Liver (tissue), 9 donors: ENCODE data around the gene RUNDC3A. TPM values are rescaled to one million over a fixed set of nuclear protein-coding genes. Genes with fewer than 3 reads are reported as not detected.

Experiments used
- DNase-seq: peaks from one replicate; pipeline ENCODE4 v3.0.0-alpha.2; 2017; ENCODE audit warnings: low spot score
- H3K27ac ChIP-seq, 2 donors: one replicate each; pipeline ENCODE4 v1.7.0; 2013; ENCODE audit warnings: inconsistent platforms in 2 of 2, low read length in 2 of 2, control low read depth in 1 of 2, low read depth in 1 of 2, mild to moderate bottlenecking in 1 of 2
- H3K27me3 ChIP-seq, 4 donors: one replicate each; pipeline versions ENCODE4 v1.6.1 to v1.7.0; 2013; ENCODE audit warnings: low read length in 3 of 4, inconsistent platforms in 1 of 4, mild to moderate bottlenecking in 1 of 4, moderate library complexity in 1 of 4; ENCODE audit not compliant: control insufficient read depth in 4 of 4, insufficient read depth in 4 of 4
- H3K36me3 ChIP-seq, 4 donors: one replicate each; pipeline versions ENCODE4 v1.6.1 to v1.7.0; 2013; ENCODE audit warnings: low read length in 3 of 4, mild to moderate bottlenecking in 3 of 4, low read depth in 1 of 4, moderate library complexity in 1 of 4; ENCODE audit not compliant: control insufficient read depth in 4 of 4, insufficient read depth in 3 of 4
- H3K4me1 ChIP-seq, 4 donors: one replicate each; pipeline versions ENCODE4 v1.6.1 to v1.7.0; 2013; ENCODE audit warnings: low read length in 3 of 4, mild to moderate bottlenecking in 3 of 4, moderate library complexity in 1 of 4; ENCODE audit not compliant: control insufficient read depth in 4 of 4, insufficient read depth in 4 of 4
- H3K4me3 ChIP-seq, 3 donors: one replicate each; pipeline versions ENCODE4 v1.6.1 to v1.7.0; 2013; ENCODE audit warnings: low read length in 3 of 3, control low read depth in 1 of 3, low read depth in 1 of 3, mild to moderate bottlenecking in 1 of 3
- H3K9ac ChIP-seq, 2 donors: one replicate each; pipeline ENCODE4 v1.7.0; 2013; ENCODE audit warnings: low read length in 2 of 2, mild to moderate bottlenecking in 2 of 2, moderate library complexity in 2 of 2, control low read depth in 1 of 2, low read depth in 1 of 2
- H3K9me3 ChIP-seq, 4 donors: one replicate each; pipeline versions ENCODE4 v1.6.1 to v1.7.0; 2013; ENCODE audit warnings: low read length in 3 of 4; ENCODE audit not compliant: control insufficient read depth in 4 of 4
- EGR1 ChIP-seq, 2 donors: IDR thresholded peaks; 2 replicates each; pipeline ENCODE4 v1.6.1; 2016 to 2018; ENCODE audit warnings: antibody characterized with exemption in 2 of 2, low read depth in 2 of 2
- FOXA1 ChIP-seq: IDR thresholded peaks from 2 replicates; pipeline ENCODE4 v1.6.1; 2016; ENCODE audit warnings: antibody characterized with exemption
- FOXA2 ChIP-seq: IDR thresholded peaks from 2 replicates; pipeline ENCODE4 v1.6.1; 2016; ENCODE audit warnings: antibody characterized with exemption
- GABPA ChIP-seq, 2 donors: IDR thresholded peaks in 1 of 2; conservative IDR thresholded peaks in 1 of 2; 2 replicates each; pipeline ENCODE4 v1.6.1; 2016; ENCODE audit warnings: antibody characterized with exemption in 2 of 2, mild to moderate bottlenecking in 1 of 2, moderate library complexity in 1 of 2
- HNF4A ChIP-seq, 2 donors: conservative IDR thresholded peaks; 2 replicates each; pipeline ENCODE4 v1.6.1; 2016; ENCODE audit warnings: antibody characterized with exemption in 2 of 2, mild to moderate bottlenecking in 2 of 2
- HNF4G ChIP-seq: IDR thresholded peaks from 2 replicates; pipeline ENCODE4 v1.6.1; 2016; ENCODE audit warnings: antibody characterized with exemption
- JUND ChIP-seq, 2 donors: IDR thresholded peaks; 2 replicates each; pipeline ENCODE4 v1.6.1; 2016; ENCODE audit warnings: antibody characterized with exemption in 2 of 2
- MAX ChIP-seq: IDR thresholded peaks from 2 replicates; pipeline ENCODE4 v1.6.1; 2016; ENCODE audit warnings: antibody characterized with exemption
- RAD21 ChIP-seq, 2 donors: IDR thresholded peaks; 2 replicates each; pipeline ENCODE4 v1.6.1; 2016; ENCODE audit warnings: antibody characterized with exemption in 2 of 2, mild to moderate bottlenecking in 2 of 2
- SP1 ChIP-seq: IDR thresholded peaks from 2 replicates; pipeline ENCODE4 v1.6.1; 2018; ENCODE audit warnings: antibody characterized with exemption, mild to moderate bottlenecking
- TAF1 ChIP-seq: conservative IDR thresholded peaks from 2 replicates; pipeline ENCODE4 v1.6.1; 2016; ENCODE audit warnings: antibody characterized with exemption, mild to moderate bottlenecking
- YY1 ChIP-seq: IDR thresholded peaks from 2 replicates; pipeline ENCODE4 v1.6.1; 2016; ENCODE audit warnings: antibody characterized with exemption, mild to moderate bottlenecking
- ZBTB33 ChIP-seq: IDR thresholded peaks from 2 replicates; pipeline ENCODE4 v1.6.1; 2016; ENCODE audit warnings: antibody characterized with exemption
- WGBS: extraction: QIAGEN DNeasy Blood & Tissue Kit; methylation state at CpG from one replicate; pipeline ENCODE4 v1.1.7; 2013; 5-methylcytosine and 5-hydroxymethylcytosine counted together
- polyA plus RNA-seq, 2 donors: library from polyadenylated mRNA; stranded (reverse) in 1 of 2; unstranded in 1 of 2; fragments of 200-250 nt in 1 of 2; fragments of >200 nt in 1 of 2; fragmentation: Nextera tagmentation in 1 of 2; extraction: Ambion mirVana in 1 of 2; gene quantifications; one replicate each; pipeline versions ENCODE4 v1.2.1 to v1.2.3, GENCODE V29; 2013 to 2015
- total RNA-seq, 2 donors: library from RNA; depleted of rRNA; stranded (reverse); fragments of >200 nt; gene quantifications; one replicate each; pipeline ENCODE4 v1.2.3, GENCODE V29; 2014
- TF ChIP-seq, protein P1 (sequence below): IDR thresholded peaks from 2 replicates; pipeline ENCODE4 v1.6.1; 2016; ENCODE audit warnings: antibody characterized with exemption
- TF ChIP-seq, protein P2 (sequence below): fragments of 150-350 bp; IDR thresholded peaks from 2 replicates; pipeline ENCODE4 v1.5.1; 2017; ENCODE audit warnings: improper control_type of control experiment, low read depth, low read length; ENCODE audit not compliant: missing input control
- donor health status: healthy.
- donor health status: healthy.
- donor health status: healthy.
- donor health status: healthy.
- donor health status: healthy.

Gene RUNDC3A
- total and polyA plus RNA-seq, 4 donors, result 0.05 to 17.0 (median 0.06) TPM; not detected in 1

DNA sequence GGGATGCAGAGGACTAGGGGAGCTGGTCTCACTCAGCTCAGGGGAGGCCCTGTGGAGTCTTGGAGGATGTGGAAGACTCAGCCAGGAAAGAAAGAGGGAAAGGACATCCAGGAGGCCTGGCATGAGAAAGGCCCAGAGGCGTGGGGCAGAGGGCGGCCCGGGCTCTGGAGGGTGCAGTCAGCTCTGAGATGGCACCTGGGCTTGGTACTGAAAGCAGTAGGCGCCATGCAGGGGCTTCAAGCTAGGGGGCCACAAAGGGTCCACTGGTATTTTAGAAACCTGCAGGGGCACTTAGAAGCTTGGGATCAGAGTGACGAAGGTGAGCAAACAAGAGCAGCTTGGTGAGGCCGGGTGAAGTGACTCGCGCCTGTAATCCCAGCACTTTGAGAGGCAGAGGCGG lies 49.7 kb downstream of the RUNDC3A start:
- TF ChIP-seq, protein P1, sequence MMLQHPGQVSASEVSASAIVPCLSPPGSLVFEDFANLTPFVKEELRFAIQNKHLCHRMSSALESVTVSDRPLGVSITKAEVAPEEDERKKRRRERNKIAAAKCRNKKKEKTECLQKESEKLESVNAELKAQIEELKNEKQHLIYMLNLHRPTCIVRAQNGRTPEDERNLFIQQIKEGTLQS, result no peak
- TF ChIP-seq GABPA (IDR thresholded peaks at IDR 0.05 in 1 of 2, conservative IDR thresholded peaks at IDR 0.05 in 1 of 2) (no peak), HNF4A (conservative IDR thresholded peaks at IDR 0.05) (no peak), EGR1 (IDR thresholded peaks at IDR 0.05; ENCODE audit: low read depth in 2 of 2) (no peak), ZBTB33 (no peak), MAX (no peak), RAD21 (IDR thresholded peaks at IDR 0.05) (no peak), JUND (IDR thresholded peaks at IDR 0.05) (no peak), FOXA2 (no peak), FOXA1 (no peak), HNF4G (no peak), TAF1 (no peak)
- WGBS, result 85% methylated on average over 9 of the region's 9 CpGs
- no peaks in the 10 kb centered on the region for H3K27me3 ChIP-seq
- no peak for DNase-seq
- H3K27ac ChIP-seq, result no peak overlapping the region
- H3K9ac ChIP-seq, result no peak overlapping the region
- H3K4me3 ChIP-seq, result no peak overlapping the region
- no peaks in the 10 kb centered on the region for H3K9me3 ChIP-seq
- peaks cover 1 to 9% (median 5%) of the 10 kb centered on the region in 4 donors for H3K4me1 ChIP-seq
- H3K36me3 ChIP-seq, result no peaks in the 10 kb centered on the region

GRCh38 chr17:44359006-44359405 lies 50.6 kb downstream of the RUNDC3A start:
- Histone ChIP-seq H3K4me1 (peaks cover 6 to 11% (median 8%) of the 10 kb centered on the region in 4 donors), H3K9ac (no peak overlapping the region), H3K27me3 (no peaks in the 10 kb centered on the region), H3K27ac (no peak overlapping the region), H3K4me3 (no peak overlapping the region), H3K36me3 (no peaks in the 10 kb centered on the region), H3K9me3 (no peaks in the 10 kb centered on the region)
- WGBS, result 83% methylated on average over 6 of the region's 6 CpGs
- TF ChIP-seq HNF4G (no peak), GABPA (IDR thresholded peaks at IDR 0.05 in 1 of 2, conservative IDR thresholded peaks at IDR 0.05 in 1 of 2) (no peak), EGR1 (IDR thresholded peaks at IDR 0.05; ENCODE audit: low read depth in 2 of 2) (no peak), MAX (no peak), FOXA2 (no peak), SP1 (no peak), TAF1 (no peak), JUND (IDR thresholded peaks at IDR 0.05) (no peak), YY1 (no peak)
- TF ChIP-seq, protein P2, sequence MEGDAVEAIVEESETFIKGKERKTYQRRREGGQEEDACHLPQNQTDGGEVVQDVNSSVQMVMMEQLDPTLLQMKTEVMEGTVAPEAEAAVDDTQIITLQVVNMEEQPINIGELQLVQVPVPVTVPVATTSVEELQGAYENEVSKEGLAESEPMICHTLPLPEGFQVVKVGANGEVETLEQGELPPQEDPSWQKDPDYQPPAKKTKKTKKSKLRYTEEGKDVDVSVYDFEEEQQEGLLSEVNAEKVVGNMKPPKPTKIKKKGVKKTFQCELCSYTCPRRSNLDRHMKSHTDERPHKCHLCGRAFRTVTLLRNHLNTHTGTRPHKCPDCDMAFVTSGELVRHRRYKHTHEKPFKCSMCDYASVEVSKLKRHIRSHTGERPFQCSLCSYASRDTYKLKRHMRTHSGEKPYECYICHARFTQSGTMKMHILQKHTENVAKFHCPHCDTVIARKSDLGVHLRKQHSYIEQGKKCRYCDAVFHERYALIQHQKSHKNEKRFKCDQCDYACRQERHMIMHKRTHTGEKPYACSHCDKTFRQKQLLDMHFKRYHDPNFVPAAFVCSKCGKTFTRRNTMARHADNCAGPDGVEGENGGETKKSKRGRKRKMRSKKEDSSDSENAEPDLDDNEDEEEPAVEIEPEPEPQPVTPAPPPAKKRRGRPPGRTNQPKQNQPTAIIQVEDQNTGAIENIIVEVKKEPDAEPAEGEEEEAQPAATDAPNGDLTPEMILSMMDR, result no peak
- no peak for DNase-seq
